ENCODE results near the gene GSKIP.
A peak's percentile ranks its signal among the peaks of the same experiment; 100 is the strongest.
"Not testable (repeated sequence)": the region's sequence is repeated elsewhere in the genome, so short reads cannot be mapped to it uniquely, and the experiment has no call there.

GSKIP gene, protein sequence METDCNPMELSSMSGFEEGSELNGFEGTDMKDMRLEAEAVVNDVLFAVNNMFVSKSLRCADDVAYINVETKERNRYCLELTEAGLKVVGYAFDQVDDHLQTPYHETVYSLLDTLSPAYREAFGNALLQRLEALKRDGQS

DNA sequence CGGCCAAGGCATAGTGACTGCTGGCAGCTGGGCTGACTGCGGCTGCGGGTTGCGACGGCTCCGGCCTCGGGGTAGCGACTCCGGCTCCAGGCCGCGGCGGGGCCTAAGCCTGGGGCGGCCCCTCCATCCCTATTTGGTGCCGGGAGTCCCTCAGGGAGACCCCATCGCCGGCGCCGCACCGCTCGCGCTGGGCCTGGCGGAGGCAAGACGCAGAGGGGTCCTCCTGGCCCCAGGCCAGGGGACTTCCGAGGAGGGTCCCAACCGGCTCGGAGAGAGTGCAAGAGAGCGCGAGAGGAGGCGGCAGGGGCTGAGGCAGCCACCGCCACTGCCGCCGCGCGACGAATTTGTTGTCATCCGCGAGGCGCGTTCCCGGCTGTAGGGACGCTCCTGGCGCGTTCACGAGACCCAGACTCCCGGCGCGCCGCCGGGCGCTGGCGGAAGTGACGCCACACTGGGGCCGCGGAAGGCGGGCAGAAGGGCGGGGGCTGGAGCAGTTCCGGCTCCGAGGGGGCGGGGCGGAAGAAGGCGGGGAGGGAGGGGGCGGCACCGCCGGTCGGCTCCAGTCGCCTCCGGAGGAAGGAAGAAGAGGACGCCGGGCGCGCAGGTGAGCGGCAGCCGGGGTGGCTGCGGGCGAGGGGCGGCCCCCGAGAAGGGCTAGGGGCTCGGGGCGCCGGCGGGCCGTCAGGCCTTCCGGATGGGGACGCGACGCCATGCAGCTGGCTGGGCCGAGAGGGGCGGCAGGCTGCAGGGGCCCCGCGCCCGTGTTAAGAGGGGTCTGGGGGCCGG lies at the start of gene GSKIP, which contains the start of gene ATG2B:
GSKIP (plus strand) TSS at position 562 of the 786 bp plus-strand sequence. CDS start 18,722 bp downstream, outside the sequence.
ATG2B (minus strand) TSS at position 377 of the 786 bp plus-strand sequence; CDS start at position 12, 365 bp downstream.
- DNase-seq = peak; percentile 79

DNA sequence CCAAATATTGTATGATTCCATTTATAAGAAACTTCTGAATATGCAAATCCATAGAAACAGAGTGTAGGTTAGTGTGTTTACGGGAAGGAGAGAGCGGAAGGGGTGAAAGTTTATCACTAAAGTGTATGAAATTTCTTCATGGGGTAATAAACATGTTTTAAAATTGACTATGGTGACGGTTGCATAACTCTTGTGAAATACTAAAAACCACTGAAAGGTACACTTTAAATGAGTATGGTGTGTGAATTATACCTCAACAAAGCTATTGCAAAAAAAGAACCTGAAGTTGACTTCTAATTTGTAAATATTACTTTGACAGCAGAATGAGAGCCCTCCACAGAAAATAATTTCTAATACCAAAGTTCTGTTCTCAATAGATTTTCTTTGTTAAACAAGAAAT lies 47.2 kb upstream of the GSKIP start:
- no peak for DNase-seq

DNA sequence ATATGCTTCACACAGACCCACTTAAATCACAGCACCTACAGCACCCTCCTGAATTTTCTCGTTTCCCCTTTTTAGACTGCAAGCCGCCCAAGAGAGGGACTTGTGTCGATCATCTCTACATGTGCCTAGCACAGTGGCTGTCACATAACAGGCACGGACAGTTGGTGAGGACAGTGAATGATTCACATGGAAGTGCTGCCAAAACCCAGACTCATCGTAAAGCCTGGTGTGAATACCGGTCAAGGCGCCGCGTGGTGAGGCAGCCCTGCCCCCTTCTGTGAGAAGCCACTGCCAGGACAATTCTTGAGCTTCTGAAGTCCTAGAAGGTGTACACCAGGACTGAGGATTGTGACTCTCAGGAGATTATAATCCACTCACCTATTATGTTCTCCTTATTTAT lies 44.5 kb upstream of the GSKIP start:
- no peak for DNase-seq

DNA sequence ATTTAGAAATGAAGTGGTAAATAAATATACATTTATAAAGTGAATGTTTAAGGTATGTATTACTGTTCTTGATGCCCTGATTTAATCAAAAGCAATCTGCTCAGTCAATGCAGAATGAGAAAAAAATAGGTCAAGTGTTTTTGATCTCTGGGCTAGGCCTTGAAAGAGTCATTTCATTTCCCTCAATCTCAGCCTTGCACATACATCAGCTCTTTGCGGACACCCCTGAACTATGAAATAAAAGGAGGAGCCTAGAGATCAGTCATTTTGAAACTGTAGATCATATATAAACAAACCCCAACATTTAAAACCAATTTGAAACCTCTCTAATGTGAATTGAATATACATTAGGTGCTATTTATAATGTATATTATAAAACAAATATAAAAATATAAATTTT lies 42.7 kb upstream of the GSKIP start:
- no peak for DNase-seq

DNA sequence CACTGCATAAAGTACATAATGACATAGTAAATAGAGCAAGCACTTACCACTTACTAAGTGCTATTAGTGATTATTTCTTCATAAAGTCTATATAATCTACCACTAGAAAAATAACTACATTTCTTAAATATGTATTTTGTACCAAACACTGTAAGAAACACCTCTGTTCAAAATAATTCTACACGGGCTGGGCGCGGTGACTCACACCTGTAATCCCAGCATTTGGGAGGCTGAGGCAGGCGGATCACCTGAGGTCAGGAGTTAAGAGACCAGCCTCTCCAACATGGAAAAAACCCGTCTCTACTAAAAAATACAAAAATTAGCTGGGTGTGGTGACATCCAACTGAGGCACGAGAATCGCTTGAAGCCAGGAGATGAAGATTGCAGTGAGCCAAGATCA lies 39.1 kb upstream of the GSKIP start:
- no peak for DNase-seq

DNA sequence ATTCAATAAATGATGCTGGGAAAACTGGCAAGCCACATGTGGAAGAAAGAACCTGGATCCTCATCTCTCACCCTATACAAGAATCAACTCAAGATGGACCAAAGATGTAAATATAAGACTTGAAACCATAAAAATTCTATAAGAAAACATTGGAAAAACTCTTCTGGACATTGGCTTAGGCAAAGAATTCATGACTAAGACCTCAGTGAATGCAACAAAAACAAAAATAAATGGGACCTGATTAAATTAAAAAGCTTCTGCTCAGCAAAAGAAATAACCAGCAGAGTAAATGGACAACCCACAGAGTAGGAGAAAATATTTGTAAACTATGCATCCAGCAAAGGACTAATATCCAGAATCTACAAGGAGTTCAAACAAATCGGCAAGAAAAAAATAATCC lies 24.8 kb upstream of the GSKIP start:
- DNase-seq = no peak

DNA sequence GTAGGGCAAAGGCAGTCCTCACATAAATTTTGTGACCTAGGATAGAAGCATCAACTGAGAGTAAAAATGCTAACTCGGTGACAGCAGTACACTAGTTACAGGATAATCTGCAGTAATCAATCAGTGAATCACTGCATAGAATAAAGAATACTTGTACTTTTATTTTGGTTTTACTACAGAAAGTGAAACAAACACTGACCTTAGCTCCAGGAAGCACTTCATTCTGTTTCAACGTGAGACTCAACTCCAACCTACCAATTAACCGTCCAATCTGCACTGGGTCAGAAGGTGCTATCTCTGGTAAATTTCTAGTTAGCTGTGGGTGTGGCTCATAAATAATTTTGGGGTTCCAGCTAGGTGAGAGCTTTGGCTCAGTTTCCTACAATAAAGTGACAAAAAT lies 22.0 kb upstream of the GSKIP start:
- DNase-seq = no peak

DNA sequence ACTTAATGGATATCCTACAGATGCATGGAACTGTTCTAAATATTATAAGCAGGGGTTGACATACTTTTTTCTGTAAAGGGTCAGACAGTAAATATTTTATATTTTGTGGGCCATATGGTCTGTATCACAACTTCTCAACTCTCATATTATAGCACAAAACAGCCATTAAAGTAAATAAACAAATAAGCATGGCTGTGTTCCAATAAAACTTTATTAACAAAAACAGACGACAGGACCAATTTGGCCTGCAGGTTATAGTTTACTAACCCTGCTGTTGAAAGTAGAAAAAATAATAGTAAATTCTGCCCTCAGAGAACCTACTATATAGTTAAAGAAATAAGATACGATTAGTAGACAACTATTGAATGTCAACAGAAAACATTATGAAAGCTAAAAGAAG lies 17.7 kb upstream of the GSKIP start:
- no peak for DNase-seq

DNA sequence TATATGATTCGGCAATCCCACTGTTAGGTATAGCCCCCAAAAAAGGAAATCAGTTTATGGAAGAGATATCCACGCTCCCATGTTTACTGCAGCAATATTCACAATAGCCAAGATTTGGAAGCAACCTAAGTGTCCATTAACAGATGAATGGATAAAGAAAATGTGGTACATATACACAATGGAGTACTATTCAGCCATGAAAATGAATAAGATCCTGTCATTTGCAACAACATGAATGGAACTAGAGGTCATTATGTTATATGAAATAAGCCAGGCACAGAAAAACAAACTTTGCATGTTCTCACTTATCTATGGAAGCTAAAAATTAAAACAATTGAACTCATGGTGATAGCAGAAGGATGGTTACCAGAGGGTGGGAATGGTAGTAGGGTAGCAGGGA lies 15.4 kb upstream of the GSKIP start:
- DNase-seq = not testable (repeated sequence)

DNA sequence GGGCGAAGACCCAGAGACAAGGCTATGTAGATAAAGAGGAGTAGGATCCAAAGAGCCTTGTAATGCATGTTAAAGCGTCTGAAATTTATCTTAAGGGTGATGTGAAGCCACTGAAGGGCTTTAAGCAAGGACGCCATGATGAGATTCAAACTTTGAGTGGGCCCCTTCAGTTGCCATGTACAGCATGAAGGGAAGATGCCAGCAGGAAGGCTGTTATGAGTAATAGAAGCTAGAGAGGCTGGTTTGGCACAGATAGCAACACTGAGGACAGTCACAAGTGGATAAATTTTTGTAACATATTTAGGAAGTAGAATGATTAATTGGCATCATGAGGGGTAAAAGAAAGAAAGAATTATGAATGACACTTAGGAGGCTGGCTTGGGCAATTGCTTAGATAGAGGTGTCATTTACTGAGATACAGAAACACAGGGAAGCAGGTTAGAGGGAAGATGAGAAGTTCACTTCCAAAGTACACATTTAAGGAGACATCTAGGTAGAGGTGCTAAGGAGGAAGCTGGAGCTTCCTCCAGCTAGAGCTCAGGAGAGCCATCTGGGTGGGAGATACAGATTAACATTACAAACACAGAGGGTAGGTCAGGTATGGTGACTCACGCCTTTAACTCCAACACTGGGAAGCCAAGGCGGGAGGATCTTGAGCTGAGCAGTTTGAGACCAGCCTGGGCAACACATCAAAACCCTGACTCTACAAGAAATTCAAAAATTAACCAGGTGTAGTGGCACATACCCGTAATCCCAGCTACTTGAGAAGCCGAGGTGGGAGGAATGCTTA lies 13.8 kb upstream of the GSKIP start:
- no peak for DNase-seq

DNA sequence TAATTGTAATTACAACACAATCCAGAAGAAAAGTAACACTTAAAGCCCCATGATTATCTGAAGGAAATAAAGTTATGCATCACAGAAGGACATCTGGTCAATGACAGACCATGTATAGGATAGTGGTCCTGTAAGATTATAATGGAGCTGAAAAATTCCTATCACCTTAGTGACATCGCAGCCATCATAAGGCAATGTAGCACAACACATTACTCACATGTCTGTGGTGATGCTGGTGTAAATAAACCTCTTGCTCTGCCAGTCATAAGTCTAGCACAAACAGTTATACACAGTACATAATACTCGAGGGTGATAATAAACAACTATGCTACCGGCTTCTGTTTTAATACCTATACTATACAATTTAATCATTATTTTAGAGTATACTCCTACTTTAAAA lies 11.3 kb upstream of the GSKIP start:
- no peak for DNase-seq

DNA sequence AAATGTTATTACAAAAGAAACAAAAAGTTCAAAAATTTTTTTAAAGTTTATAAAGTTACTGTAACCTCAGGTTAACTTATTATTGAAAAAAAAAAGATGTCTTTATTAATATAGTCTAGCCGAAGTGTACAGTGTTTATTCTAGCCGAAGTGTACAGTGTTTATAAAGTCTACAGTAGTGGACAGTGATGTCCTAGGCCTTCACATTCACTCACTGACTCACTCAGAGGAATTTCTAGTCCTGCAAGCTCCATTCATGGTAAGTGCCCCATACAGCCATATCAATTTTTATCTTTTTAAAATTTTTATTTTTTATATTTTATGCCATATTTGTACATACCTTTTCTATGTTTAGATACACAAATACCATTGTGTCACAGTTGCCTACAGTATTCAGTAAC lies 10.6 kb upstream of the GSKIP start:
- DNase-seq = no peak

DNA sequence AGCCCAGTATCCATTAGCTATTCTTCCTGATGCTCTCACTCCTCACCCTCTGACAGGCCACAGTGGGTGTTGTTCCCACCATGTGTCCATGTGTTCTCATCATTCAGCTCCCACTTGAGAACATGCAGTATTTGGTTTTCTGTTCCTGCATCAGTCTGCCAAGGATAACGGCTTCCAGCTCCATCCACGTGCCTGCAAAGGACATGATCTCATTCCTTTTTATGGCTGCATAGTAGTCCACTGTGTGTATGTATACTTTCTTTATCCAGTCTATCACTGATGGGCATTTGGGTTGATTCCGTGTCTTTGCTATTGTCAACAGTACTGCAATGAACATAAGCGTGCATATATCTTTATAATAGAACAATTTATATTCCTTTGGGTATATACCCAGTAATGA lies 9.1 kb upstream of the GSKIP start:
- no peak for DNase-seq

DNA sequence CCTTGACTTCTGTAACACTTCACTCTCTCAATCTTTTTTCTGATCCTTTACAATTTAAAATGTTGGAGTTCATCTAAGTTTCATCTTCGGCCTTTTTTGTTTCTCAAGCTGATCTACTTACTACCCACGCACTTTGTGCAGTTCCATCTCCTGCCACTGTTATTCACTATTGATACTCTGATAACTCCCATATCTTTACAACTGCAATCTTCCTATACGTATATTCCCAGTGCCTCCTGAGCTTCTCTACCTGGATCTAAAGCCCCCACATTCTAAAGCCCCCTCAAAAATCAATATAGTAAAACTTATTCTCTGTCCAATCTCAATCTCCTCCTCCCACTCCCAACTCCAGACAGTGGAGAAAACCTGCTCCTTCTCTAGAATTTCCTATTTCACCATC lies 6.1 kb upstream of the GSKIP start:
- DNase-seq = no peak

DNA sequence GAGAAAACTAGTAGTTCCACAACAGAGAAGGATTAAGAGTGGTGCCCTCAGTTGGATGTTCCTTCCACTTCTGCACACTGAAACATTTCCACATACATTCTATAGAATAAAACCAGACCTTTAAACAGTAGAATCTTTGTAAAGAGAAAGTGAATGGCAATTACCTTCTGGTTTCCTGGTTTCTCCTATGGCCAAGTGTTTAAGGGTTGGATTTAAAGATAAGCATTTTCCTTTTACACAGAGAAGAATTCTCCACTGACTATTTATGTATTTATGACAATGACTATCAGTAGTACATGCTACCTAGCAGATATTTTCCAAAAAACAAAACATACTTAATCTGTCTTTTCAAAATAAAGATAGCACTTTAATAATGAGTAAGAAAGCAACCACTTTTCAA lies 3.4 kb upstream of the GSKIP start:
- no peak for DNase-seq

DNA sequence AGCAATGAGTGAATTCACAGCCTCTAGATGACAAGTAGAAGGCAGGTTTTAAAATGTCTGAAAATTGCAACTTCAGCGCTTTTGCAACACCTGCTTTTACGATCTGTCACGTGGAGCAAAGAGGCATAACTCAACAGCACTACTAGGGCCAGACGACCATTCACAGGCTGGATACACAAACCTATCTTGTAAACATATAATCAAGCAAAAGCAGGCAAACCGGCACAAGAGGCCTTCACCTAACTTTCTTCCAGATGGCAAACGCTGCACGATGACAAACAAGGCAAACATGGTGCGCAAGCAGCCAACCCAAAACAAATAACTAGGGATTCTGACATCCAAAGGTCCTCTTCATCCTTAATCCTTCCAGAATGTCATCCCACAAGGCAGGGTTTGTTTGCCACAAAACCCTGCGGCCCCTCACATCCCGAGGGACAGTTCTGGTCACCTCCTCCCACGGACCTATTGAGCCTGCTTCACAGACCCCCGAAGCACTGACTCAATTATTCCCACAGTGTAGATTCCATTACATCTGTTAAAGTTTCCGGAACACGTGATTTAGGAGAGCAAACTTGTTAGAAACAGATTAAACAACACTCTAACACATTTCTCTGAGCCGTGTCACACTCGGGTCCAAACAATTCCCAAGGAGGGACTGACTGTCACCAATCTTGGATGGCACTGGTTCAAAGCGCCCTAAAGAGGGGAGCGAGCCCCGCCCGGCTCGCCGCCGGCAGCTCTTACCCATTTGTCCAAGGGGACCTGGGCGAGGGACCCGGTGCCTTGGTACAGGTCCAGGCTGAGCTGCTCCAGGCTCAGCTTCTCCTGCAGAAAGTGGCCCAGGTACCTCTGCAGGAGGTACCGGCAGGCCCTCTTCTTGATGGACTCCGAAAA lies 1.0 kb upstream of the GSKIP start:
- DNase-seq = no peak

DNA sequence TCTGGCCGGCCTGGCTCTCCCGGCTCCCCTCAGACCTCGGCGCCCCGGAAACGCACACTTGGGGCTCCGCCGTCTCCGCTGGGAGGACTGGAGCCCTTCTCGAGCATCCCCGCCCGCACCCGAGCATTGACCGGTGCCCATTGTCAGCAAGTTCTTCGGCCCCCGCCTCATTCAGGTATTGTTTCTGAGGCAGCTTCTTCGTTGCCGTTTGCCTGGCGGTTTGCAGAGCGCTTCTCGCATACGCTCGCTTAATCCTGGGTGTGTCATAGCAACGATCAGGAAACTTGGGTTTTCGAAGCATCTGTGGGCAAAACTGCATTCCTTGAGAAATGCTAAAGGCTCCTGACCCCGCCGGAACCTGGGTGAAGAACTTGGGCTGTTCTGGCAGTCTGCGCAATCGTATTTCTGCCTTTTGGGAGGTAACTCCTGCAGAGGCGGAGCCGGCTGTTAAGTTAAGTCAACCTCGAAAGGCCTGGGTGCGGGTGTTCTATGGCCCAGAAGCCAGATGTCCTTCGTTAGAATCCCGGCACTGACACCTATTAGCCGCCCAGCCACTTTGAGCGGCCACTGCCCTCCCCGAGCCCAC lies 518 bp downstream of the GSKIP start:
- DNase-seq = no peak

DNA sequence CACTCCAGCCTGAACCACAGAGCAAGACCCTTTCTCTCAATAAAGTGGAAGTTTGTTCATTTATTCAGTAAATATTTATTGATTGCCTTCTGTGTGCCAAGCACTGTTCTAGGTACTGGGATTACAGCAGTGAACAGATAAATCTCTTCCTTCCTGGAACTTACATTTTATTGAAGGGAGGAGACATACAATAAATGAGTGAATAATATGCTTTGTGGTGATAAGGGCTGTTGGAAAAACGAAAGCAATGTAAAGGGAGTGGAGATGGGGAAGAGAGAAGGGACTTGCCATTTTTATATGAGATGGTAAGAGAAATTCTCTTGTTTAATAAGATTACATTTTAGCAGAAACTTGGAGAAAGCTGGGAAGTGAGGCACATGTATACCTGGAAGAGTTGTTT lies 1.6 kb downstream of the GSKIP start:
- DNase-seq = no peak

DNA sequence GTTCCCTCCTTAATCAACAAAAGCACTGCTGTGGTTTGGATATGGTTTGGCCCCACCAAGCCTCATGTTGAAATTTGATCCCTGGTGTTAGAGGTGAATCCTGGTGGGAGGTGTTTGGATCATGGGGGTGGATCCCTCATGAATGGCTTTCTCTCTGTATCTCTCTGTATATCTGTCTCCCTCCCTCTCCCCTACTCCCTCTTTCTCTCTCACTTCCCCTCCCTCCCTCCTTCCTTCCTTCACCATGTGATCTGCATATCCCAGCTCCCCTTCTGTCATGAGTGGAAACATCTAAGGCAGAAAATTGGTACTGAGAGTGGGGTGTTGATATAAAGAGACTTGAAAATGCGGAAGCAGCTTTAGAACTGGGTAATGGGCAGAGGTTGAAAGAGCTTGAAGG lies 5.2 kb downstream of the GSKIP start:
- DNase-seq = no peak

DNA sequence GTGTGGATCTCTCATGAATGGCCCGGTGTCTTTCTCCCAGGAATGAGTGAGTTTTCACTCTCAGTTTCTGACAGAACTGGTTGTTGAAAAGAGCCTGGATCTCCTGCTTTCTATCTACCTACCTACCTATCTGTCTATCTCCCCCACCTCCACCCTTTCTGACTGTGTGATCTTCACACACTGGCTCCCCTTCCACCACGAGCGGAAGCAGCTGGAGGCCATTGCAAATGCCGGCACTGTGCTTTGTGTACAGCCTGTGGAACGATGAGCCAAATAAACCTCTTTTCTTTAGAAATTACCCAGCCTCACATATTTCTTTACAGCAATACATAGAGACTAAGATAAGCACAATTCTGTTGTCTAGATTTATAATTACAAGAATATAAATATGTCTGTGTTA lies 7.2 kb downstream of the GSKIP start:
- no peak for DNase-seq

DNA sequence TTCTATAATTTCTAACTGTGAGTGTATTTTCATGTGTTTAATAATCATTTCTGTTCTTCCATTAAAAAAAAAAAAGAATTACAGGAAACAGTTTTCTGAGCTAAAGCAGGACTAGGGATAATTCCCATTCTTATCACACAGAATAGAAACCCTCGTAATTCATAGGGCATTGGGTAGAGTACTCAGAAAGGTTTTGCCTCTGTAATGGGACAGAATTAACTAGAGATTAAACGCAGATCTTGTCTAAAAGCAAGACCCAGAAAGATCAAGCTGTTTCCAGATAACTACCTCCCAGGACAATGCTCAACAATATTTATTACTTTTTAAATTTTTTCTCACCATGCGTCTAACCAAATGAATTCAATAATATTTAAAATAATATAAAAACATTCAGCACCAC lies 10.2 kb downstream of the GSKIP start:
- DNase-seq = no peak

DNA sequence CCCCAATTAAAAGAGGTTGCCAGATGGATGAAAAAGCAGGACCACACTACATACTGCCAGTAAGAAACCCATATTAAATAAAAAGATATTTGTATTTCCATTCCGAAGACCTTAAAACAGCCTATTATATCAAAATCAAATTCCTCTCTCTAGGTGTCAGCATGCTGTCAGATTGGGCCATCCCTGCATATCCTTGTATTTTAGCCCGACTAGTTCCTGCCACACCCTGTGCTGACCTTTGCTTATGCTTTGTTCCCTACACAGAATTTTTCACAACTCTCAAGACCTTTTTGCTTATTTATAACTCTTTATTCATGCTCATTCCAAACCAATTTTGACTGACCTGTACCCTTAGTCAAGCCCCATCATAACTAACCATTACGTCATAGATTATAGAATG lies 12.8 kb downstream of the GSKIP start:
- no peak for DNase-seq

DNA sequence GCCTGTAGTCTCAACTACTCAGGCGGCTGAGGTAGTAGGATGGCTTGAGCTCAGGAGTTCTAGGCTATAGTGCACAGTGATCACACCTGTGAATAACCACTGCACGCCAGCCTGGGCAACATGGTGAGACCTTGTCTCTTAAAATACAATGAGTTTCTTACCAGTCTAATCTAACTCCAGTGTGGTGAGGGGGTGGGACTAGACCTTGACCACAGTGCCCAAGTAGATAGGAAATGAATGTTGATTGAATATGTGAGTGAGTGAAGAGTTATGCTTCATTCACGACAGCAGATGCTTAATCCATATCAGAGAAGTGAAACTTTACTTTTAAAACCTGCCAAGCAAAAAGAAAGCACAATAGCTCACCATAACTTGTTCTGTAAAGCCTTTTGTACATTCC lies 17.4 kb downstream of the GSKIP start:
- no peak for DNase-seq

All from NCI-H1417 treated with DMSO at 0.1 percent for 48 hours (cell line).